GM23248 (cell line): Measurements from ENCODE around the gene CCDC197. TPM values are rescaled to one million over a fixed set of nuclear protein-coding genes. Genes with fewer than 3 reads are reported as not detected.

ENCODE experiments used
- DNase-seq: peaks from one replicate; pipeline ENCODE4 v3.0.0-alpha.2; 2015
- H2AFZ ChIP-seq: fragments of 200-600 bp; sonication (generic); 2 replicates; pipeline ENCODE4 v1.6.1; 2016; ENCODE audit warnings: antibody characterized with exemption
- H3F3A ChIP-seq: fragments of 200-600 bp; sonication (generic); 2 replicates; pipeline ENCODE4 v1.6.1; 2016; ENCODE audit warnings: mild to moderate bottlenecking, antibody characterized with exemption, mixed run types; ENCODE audit not compliant: insufficient read depth
- H3K27ac ChIP-seq: fragments of 200-600 bp; sonication (generic); 2 replicates; pipeline ENCODE4 v1.5.1; 2016; ENCODE audit warnings: mild to moderate bottlenecking
- H3K27me3 ChIP-seq: fragments of 200-600 bp; sonication (generic); replicated peaks from 2 replicates; pipeline ENCODE4 v1.6.1; 2016; ENCODE audit warnings: mild to moderate bottlenecking; ENCODE audit not compliant: insufficient read depth
- H3K36me3 ChIP-seq: fragments of 200-600 bp; sonication (generic); 2 replicates; pipeline ENCODE4 v1.6.1; 2016; ENCODE audit warnings: low read depth, mild to moderate bottlenecking
- H3K4me1 ChIP-seq: fragments of 200-600 bp; sonication (generic); 2 replicates; pipeline ENCODE4 v1.6.1; 2016; ENCODE audit warnings: mild to moderate bottlenecking; ENCODE audit not compliant: insufficient read depth
- H3K4me2 ChIP-seq: fragments of 200-600 bp; sonication (generic); one replicate; pipeline ENCODE4 v1.6.1; 2016; ENCODE audit warnings: mild to moderate bottlenecking; ENCODE audit not compliant: unreplicated experiment
- H3K4me3 ChIP-seq: fragments of 200-600 bp; sonication (generic); 2 replicates; pipeline ENCODE4 v1.5.1; 2016; ENCODE audit warnings: mild to moderate bottlenecking
- H3K79me2 ChIP-seq: fragments of 200-600 bp; sonication (generic); 2 replicates; pipeline ENCODE4 v1.6.1; 2016; ENCODE audit warnings: mild to moderate bottlenecking; ENCODE audit not compliant: insufficient read depth
- H3K9ac ChIP-seq: fragments of 200-600 bp; sonication (generic); 2 replicates; pipeline ENCODE4 v1.6.1; 2016; ENCODE audit warnings: mild to moderate bottlenecking
- H3K9me2 ChIP-seq: fragments of 200-600 bp; sonication (generic); 2 replicates; pipeline ENCODE4 v1.6.1; 2016; ENCODE audit warnings: mixed run types, mild to moderate bottlenecking, moderate library complexity; ENCODE audit not compliant: insufficient read depth
- H3K9me3 ChIP-seq: fragments of 200-600 bp; sonication (generic); one replicate; pipeline ENCODE4 v1.6.1; 2017; ENCODE audit warnings: low read depth
- H4K20me1 ChIP-seq: fragments of 200-600 bp; sonication (generic); 2 replicates; pipeline ENCODE4 v1.6.0; 2016; ENCODE audit not compliant: insufficient read depth
- EZH2 ChIP-seq: fragments of 200-600 bp; sonication (generic); IDR thresholded peaks from 2 replicates; pipeline ENCODE4 v1.6.1; 2018; ENCODE audit warnings: antibody characterized with exemption, mild to moderate bottlenecking; ENCODE audit not compliant: insufficient read depth, poor library complexity, severe bottlenecking
- EZH2phosphoT487 ChIP-seq: fragments of 200-600 bp; sonication (generic); IDR thresholded peaks from 2 replicates; pipeline ENCODE4 v1.6.1; 2018; ENCODE audit warnings: antibody characterized with exemption, moderate library complexity, mild to moderate bottlenecking, low read depth; ENCODE audit not compliant: insufficient read depth
- WGBS, 2 experiments: methylation state at CpG; one replicate each; pipeline ENCODE4 v1.1.6; 2015 to 2017; ENCODE audit warnings: low lambda C conversion rate in 2 of 2, low coverage in 1 of 2; ENCODE audit errors: missing lambda C conversion rate in 2 of 2; 5-methylcytosine and 5-hydroxymethylcytosine counted together
- in situ Hi-C: fragments of 300-500 bp; cut with MboI; formaldehyde crosslinking; loops from 2 replicates; pipeline ENCODE4 v1.15.0; 2020
- polyA plus RNA-seq: library from polyadenylated mRNA; unstranded; fragments of >200 nt; fragmentation: Nextera tagmentation; extraction: Ambion mirVana; gene quantifications from 2 replicates; pipeline ENCODE4 v1.2.1, GENCODE V29; 2016
- total RNA-seq: library from RNA; depleted of rRNA; stranded (reverse); fragments of >200 nt; shearing (Covaris generic); gene quantifications from 2 replicates; pipeline ENCODE4 v1.2.3, GENCODE V29; 2014

CCDC197 gene
- total and polyA plus RNA-seq, 2 experiments from 2014 or later: not detected

DNA sequence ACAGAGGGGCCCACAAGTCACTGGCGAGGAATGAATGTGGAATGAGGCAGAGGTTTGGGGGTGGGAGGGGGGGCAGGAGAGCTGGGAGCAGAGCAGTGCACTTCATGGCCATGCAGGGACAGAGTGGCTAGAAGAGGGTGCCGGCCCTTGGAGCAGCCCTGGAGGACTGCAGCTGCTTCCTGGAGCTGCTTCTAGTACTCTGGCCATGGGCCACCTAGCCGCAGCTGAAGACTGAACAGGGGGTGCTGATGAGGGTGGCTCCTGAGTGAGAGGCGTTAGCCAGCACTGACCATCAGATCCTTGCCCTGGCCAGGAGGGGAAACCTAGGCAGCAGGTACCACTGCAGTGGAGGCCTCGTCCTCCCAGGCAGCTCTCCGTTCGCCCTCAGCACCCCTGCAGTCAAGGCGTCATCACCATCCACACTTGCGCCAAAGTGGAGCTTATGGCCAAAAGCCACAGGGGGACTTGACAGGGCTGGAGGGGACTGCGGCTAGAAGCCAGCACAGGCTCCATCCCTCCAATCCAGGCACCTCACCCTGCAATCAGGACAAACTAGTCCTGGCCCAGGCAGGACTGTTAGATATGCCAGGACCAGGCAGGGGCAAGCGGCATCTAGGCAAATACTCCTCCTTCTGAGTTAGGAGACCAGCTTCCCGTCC, 45.5 kb downstream of the CCDC197 start:
- Histone ChIP-seq H3K4me3 (no peak overlapping the region), H3K79me2 (no peaks in the 10 kb centered on the region), H3K9ac (no peak overlapping the region), H3K9me2 (no peaks in the 10 kb centered on the region), H3K9me3 (no peaks in the 10 kb centered on the region), H3K36me3 (no peaks in the 10 kb centered on the region), H3K4me2 (no peak overlapping the region), H2AFZ (no peak overlapping the region), H3K27me3 (no peaks in the 10 kb centered on the region), H3F3A (no peaks in the 10 kb centered on the region), H3K27ac (no peak overlapping the region), H3K4me1 (peaks cover 5% of the 10 kb centered on the region; the same call in 1 of the 2 replicates), H4K20me1 (no peaks in the 10 kb centered on the region)
- DNase-seq: peak; percentile 19
- in situ Hi-C loops: no loop called here
- TF ChIP-seq EZH2phosphoT487 (no peak), EZH2 (no peak)
- 72% methylated on average over 12 of the region's 12 CpGs for WGBS, 2 experiments

DNA sequence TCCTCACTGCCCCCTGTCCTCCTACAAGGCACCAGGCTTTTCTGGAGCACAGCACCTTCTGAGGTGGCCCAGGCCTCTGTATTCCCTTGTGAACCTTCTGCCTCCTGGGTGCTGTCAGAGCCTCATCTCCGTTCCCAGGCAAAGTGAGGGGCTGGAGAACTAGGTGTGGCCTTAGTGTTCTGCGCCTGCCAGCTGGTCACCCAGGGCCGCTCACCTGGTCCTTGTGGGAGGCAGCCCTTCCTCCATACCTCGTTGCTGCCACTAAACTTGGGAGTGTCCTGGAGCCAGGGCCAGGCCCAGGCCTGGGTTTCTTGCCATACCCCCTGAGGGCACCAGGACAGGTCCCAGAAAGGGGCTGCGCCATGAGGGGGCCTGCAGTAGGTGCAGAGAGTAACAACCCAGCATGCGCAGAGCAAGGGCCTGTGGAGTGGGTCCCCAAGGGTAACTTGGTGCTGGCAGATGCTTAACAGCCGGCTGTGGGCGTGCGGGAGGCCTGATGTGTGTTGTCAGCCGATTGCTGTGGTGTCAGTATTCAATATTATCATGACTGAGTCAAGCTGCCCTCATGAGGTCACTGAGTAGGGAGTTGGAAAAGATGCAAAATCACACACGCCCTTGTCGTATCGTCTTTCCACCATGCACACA, 46.1 kb downstream of the CCDC197 start:
- TF ChIP-seq EZH2phosphoT487: no peak
- TF ChIP-seq EZH2: no peak
- H4K20me1 ChIP-seq: no peaks in the 10 kb centered on the region
- H3K9me2 ChIP-seq: no peaks in the 10 kb centered on the region
- peaks cover 3% of the 10 kb centered on the region; the same call in 1 of the 2 replicates for H3K36me3 ChIP-seq
- no peak overlapping the region for H2AFZ ChIP-seq
- H3K4me2 ChIP-seq: no peak overlapping the region
- DNase-seq: peak; percentile 59
- H3K27me3 ChIP-seq: no peaks in the 10 kb centered on the region
- H3K4me3 ChIP-seq: no peak overlapping the region
- H3K27ac ChIP-seq: no peak overlapping the region
- H3K4me1 ChIP-seq: peaks cover 5% of the 10 kb centered on the region; the same call in 1 of the 2 replicates
- in situ Hi-C loops: no loop called here
- no peaks in the 10 kb centered on the region for H3K9me3 ChIP-seq
- WGBS, 2 experiments: 56 to 66% methylated on average over 13 of the region's 13 CpGs
- no peak overlapping the region for H3K9ac ChIP-seq
- H3K79me2 ChIP-seq: no peaks in the 10 kb centered on the region
- no peaks in the 10 kb centered on the region; the same call in 1 of the 2 replicates for H3F3A ChIP-seq

DNA sequence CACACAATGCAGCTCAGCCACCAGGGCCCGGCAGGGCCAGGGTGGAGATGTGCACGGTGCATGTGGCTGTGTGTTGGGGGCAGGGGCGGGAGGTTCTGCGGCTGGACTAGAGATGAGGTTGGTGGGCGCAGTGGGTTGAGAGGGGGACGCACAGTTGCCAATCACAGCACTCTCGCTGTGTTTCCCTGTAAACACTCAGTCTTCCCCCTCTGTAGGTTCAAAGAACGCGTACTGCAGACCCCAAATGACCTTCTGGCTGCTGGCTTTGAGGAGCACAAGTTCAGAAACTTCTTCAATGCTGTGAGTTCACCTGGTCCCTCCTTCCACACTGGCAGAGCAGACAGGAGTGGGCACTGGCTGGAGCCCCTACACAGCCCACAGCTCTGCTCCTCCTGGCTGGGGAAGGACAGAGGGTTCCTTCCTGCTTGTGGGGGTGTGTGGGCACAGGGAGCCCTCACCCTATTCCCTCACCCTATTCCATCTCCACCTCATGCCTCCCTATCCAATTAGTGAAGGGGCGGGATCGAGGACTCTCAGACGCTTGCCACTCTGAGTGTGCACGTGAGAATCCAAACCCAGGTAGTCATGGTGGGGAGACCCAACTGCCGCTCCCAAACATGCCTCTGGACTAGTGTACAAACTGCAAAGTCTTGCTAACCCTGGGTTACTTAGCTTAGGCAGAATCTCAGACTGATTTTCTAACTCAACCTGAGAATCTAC, 46.8 kb downstream of the CCDC197 start:
- H3K4me2 ChIP-seq: no peak overlapping the region
- no peak overlapping the region for H3K4me3 ChIP-seq
- H3K27me3 ChIP-seq: no peaks in the 10 kb centered on the region
- no peak overlapping the region for H3K27ac ChIP-seq
- H3F3A ChIP-seq: no peaks in the 10 kb centered on the region; the same call in 1 of the 2 replicates
- peaks cover 9% of the 10 kb centered on the region; the same call in 1 of the 2 replicates for H3K36me3 ChIP-seq
- in situ Hi-C loops: no loop called here
- no peaks in the 10 kb centered on the region for H3K9me3 ChIP-seq
- H3K9me2 ChIP-seq: no peaks in the 10 kb centered on the region
- 69 to 74% methylated on average over 14 of the region's 14 CpGs for WGBS, 2 experiments
- TF ChIP-seq EZH2 (no peak), EZH2phosphoT487 (no peak)
- H3K79me2 ChIP-seq: no peaks in the 10 kb centered on the region
- no peak overlapping the region for H3K9ac ChIP-seq
- no peak overlapping the region for H2AFZ ChIP-seq
- H4K20me1 ChIP-seq: no peaks in the 10 kb centered on the region
- DNase-seq: no peak
- peaks cover 5% of the 10 kb centered on the region; the same call in 1 of the 2 replicates for H3K4me1 ChIP-seq

DNA sequence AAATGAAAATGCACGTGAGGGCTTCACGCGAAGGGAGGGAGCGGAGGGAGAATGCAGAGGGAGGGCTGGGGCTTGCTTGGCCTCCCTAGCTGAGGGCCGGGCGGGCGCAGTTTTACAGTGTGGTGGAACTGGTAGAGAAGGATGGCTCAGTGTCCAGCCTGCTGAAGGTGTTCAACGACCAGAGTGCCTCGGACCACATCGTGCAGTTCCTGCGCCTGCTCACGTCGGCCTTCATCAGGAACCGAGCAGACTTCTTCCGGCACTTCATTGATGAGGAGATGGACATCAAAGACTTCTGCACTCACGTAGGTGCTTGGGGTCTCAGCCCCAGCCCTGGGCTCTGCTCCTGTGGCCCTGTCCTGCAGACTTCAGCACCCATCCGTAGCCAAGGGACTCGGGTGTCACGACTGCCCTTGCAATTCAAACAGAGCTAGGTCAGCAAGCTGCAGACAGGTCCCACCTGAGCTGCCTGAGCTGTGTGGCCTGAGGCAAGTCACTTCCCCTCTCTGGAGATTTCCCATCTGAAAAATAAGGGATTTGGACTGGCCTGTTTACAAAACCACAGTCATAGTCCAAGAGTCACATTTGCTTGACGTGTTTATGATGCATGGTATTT, 47.5 kb downstream of the CCDC197 start:
- no peaks in the 10 kb centered on the region for H4K20me1 ChIP-seq
- 84 to 87% methylated on average over 19 to 20 of the region's 20 CpGs for whole genome bisulfite sequencing, 2 experiments
- no peaks in the 10 kb centered on the region for H3K27me3 ChIP-seq
- no peak for DNase-seq
- peaks cover 13% of the 10 kb centered on the region; the same call in 1 of the 2 replicates for H3K36me3 ChIP-seq
- no peak overlapping the region for H3K27ac ChIP-seq
- H3F3A ChIP-seq: no peaks in the 10 kb centered on the region; the same call in 1 of the 2 replicates
- no peak overlapping the region for H3K9ac ChIP-seq
- no peaks in the 10 kb centered on the region for H3K9me3 ChIP-seq
- H2AFZ ChIP-seq: no peak overlapping the region
- TF ChIP-seq EZH2: no peak
- in situ Hi-C loops: no loop called here
- no peaks in the 10 kb centered on the region for H3K79me2 ChIP-seq
- H3K9me2 ChIP-seq: no peaks in the 10 kb centered on the region
- no peak overlapping the region for H3K4me3 ChIP-seq
- peaks cover 5% of the 10 kb centered on the region; the same call in 1 of the 2 replicates for H3K4me1 ChIP-seq
- no peak overlapping the region for H3K4me2 ChIP-seq
